Measurements from ENCODE around the gene INSR. TPM values are rescaled to one million over a fixed set of nuclear protein-coding genes. Genes with fewer than 3 reads are reported as not detected.

INSR gene
- total RNA-seq, 1 donor from 2014 or later: 3.2 TPM

- DNase-seq (no peak), ATAC-seq (ENCODE audit: low read depth) (no peak)
- TF ChIP-seq CTCF (IDR thresholded peaks at IDR 0.05): no peak
- ChIA-PET CTCF (no interaction called here), POLR2A (no interaction called here)
- H3K4me1 Mint-ChIP-seq: peaks cover 19% of the 10 kb centered on the region
- H3K36me3 Mint-ChIP-seq (ENCODE audit: low read depth): no peaks in the 10 kb centered on the region
- H3K27me3 Mint-ChIP-seq: peaks cover 32% of the 10 kb centered on the region
- H3K27ac Mint-ChIP-seq: no peak overlapping the region
- no peaks in the 10 kb centered on the region for H3K9me3 Mint-ChIP-seq
- intact Hi-C loops (cut with micrococcal nuclease): no loop called here
- H3K4me3 Mint-ChIP-seq: no peak overlapping the region
Measured at GRCh38 chr19:7295912-7296536, 1.8 kb upstream of the INSR start.

GRCh38 chr19:7294558-7295212, 471 bp upstream of the INSR start:
- peak; percentile 33 for ATAC-seq (ENCODE audit: low read depth)
- intact Hi-C loops (cut with micrococcal nuclease): loop anchor here (1.0 to 5.0 kb wide), 2 partner anchors 43 to 96 kb away; no protein-coding TSS in a partner anchor
- H3K9me3 Mint-ChIP-seq: no peaks in the 10 kb centered on the region
- peaks cover 27% of the 10 kb centered on the region for H3K27me3 Mint-ChIP-seq
- TF ChIP-seq CTCF (IDR thresholded peaks at IDR 0.05): no peak
- POLR2A ChIA-PET: interaction anchor here (0.6 to 1.5 kb wide), 2 partner anchors 42 to 47 kb away, joined by 3 to 5 read pairs; no protein-coding TSS in a partner anchor
- H3K4me1 Mint-ChIP-seq: peaks cover 23% of the 10 kb centered on the region
- H3K27ac Mint-ChIP-seq: no peak overlapping the region
- H3K36me3 Mint-ChIP-seq (ENCODE audit: low read depth): no peaks in the 10 kb centered on the region
- CTCF ChIA-PET: no interaction called here
- peak overlapping the region; percentile 77 for H3K4me3 Mint-ChIP-seq
- peak; percentile 21 for DNase-seq

GRCh38 chr19:7292950-7293761, 1.1 kb downstream of the INSR start:
- H3K27me3 Mint-ChIP-seq: peaks cover 27% of the 10 kb centered on the region
- ATAC-seq (ENCODE audit: low read depth) (peak; percentile 10), DNase-seq (peak; percentile 30)
- ChIA-PET POLR2A (interaction anchor here (1.5 kb wide), 1 partner anchor 43 kb away, joined by 3 read pairs; no protein-coding TSS in a partner anchor), CTCF (interaction anchor here (0.8 kb wide), 1 partner anchor 146 kb away, joined by 3 read pairs; no protein-coding TSS in a partner anchor)
- intact Hi-C loops (cut with micrococcal nuclease): loop anchor here (5.0 kb wide), 1 partner anchor 44 kb away; no protein-coding TSS in a partner anchor
- H3K9me3 Mint-ChIP-seq: no peaks in the 10 kb centered on the region
- no peaks in the 10 kb centered on the region for H3K36me3 Mint-ChIP-seq (ENCODE audit: low read depth)
- no peak overlapping the region for H3K27ac Mint-ChIP-seq
- H3K4me1 Mint-ChIP-seq: peaks cover 24% of the 10 kb centered on the region
- peak overlapping the region; percentile 65 for H3K4me3 Mint-ChIP-seq
- TF ChIP-seq CTCF (IDR thresholded peaks at IDR 0.05): no peak

GRCh38 chr19:7292352-7292949, 1.8 kb downstream of the INSR start:
- no peak for ATAC-seq (ENCODE audit: low read depth)
- H3K27ac Mint-ChIP-seq: no peak overlapping the region
- intact Hi-C loops (cut with micrococcal nuclease): loop anchor here (5.0 kb wide), 1 partner anchor 45 kb away; no protein-coding TSS in a partner anchor
- H3K36me3 Mint-ChIP-seq (ENCODE audit: low read depth): no peaks in the 10 kb centered on the region
- no peak for DNase-seq
- H3K4me3 Mint-ChIP-seq: peak overlapping the region; percentile 65
- POLR2A ChIA-PET: no interaction called here
- CTCF ChIA-PET: no interaction called here
- H3K9me3 Mint-ChIP-seq: no peaks in the 10 kb centered on the region
- peaks cover 24% of the 10 kb centered on the region for H3K27me3 Mint-ChIP-seq
- no peak for TF ChIP-seq CTCF (IDR thresholded peaks at IDR 0.05)
- peaks cover 24% of the 10 kb centered on the region for H3K4me1 Mint-ChIP-seq

Measured in activated B cell treated with CpG ODN at 0.5 μM for 24 hours (primary cell).